OCI-LY7 (cell line): ENCODE measurements around the gene PPP1R36. TPM values are rescaled to one million over a fixed set of nuclear protein-coding genes. Genes with fewer than 3 reads are reported as not detected.

Experiments
- BruUV-seq: library from RNA; stranded (reverse); fragments of 400-500 nt; replicated peaks from 2 replicates; lab custom pipeline; 2021; lab: Mats Ljungman, UMichigan
- CTCF ChIA-PET: fragments of 300-600 bp; sonication (Branson Sonifier 250); formaldehyde crosslinking; loops from one replicate; lab custom pipeline; 2022; ENCODE audit warnings: antibody characterized with exemption; ENCODE audit not compliant: unreplicated experiment; lab: Charles Lee
- POLR2A ChIA-PET: fragments of 300-600 bp; sonication (Branson Sonifier 250); formaldehyde crosslinking; loops from one replicate; lab custom pipeline; 2022; ENCODE audit warnings: antibody characterized with exemption; lab: Charles Lee
- DNase-seq: peaks from one replicate; pipeline ENCODE4 v3.0.0-alpha.2; 2015; ENCODE audit warnings: low spot score
- H2AFZ ChIP-seq: fragments of 200-600 bp; sonication (generic), shearing (Covaris generic); 2 replicates; pipeline ENCODE4 v1.6.1; 2014; ENCODE audit warnings: mild to moderate bottlenecking, antibody characterized with exemption, low read length, moderate library complexity
- H3K27ac ChIP-seq: fragments of 200-600 bp; sonication (generic); 2 replicates; pipeline ENCODE4 v1.5.1; 2014; ENCODE audit warnings: mixed run types, low read depth, mild to moderate bottlenecking, moderate library complexity, low read length, inconsistent platforms; ENCODE audit not compliant: poor library complexity, severe bottlenecking
- H3K36me3 ChIP-seq: fragments of 200-600 bp; sonication (generic); 2 replicates; pipeline ENCODE4 v1.6.1; 2014; ENCODE audit warnings: mild to moderate bottlenecking, antibody characterized with exemption, low read length, moderate library complexity, mixed read lengths; ENCODE audit not compliant: insufficient read depth
- H3K4me1 ChIP-seq: fragments of 200-600 bp; sonication (generic); 2 replicates; pipeline ENCODE4 v1.5.1; 2014; ENCODE audit warnings: mild to moderate bottlenecking, low read length; ENCODE audit not compliant: insufficient read depth, poor library complexity, severe bottlenecking
- H3K4me2 ChIP-seq: fragments of 200-600 bp; sonication (generic); 2 replicates; pipeline ENCODE4 v1.6.1; 2014; ENCODE audit warnings: mild to moderate bottlenecking, low read length
- H3K4me3 ChIP-seq: fragments of 200-600 bp; sonication (generic); 2 replicates; pipeline ENCODE4 v1.5.1; 2014; ENCODE audit warnings: mild to moderate bottlenecking, low read depth, low read length; ENCODE audit not compliant: poor library complexity, severe bottlenecking
- H3K79me2 ChIP-seq: fragments of 200-600 bp; sonication (generic); 2 replicates; pipeline ENCODE4 v1.6.1; 2016; ENCODE audit warnings: low read depth, mild to moderate bottlenecking, low read length, moderate library complexity, mixed read lengths; ENCODE audit not compliant: insufficient read depth
- H3K9me2 ChIP-seq: fragments of 200-600 bp; sonication (generic); 2 replicates; pipeline ENCODE4 v1.6.1; 2016; ENCODE audit warnings: mild to moderate bottlenecking, low read length, mixed read lengths; ENCODE audit not compliant: insufficient read depth
- H3K9me3 ChIP-seq: fragments of 200-600 bp; sonication (generic); 2 replicates; pipeline ENCODE4 v1.6.1; 2014; ENCODE audit warnings: mild to moderate bottlenecking, mixed run types, low read length, mixed read lengths
- H4K20me1 ChIP-seq: fragments of 200-600 bp; sonication (generic); 2 replicates; pipeline ENCODE4 v1.6.1; 2014; ENCODE audit warnings: mild to moderate bottlenecking, antibody characterized with exemption, low read length, moderate library complexity, mixed read lengths; ENCODE audit not compliant: insufficient read depth
- EZH2phosphoT487 ChIP-seq: fragments of 200-600 bp; sonication (generic); IDR thresholded peaks from 2 replicates; pipeline ENCODE4 v1.6.1; 2018; ENCODE audit warnings: low read depth, borderline replicate concordance, mild to moderate bottlenecking, mixed run types, antibody characterized with exemption, low read length, moderate library complexity, mixed read lengths
- intact Hi-C: fragments of 100-400 bp; cut with micrococcal nuclease; formaldehyde crosslinking; loops from one replicate; pipeline ENCODE4 v1.10.0; 2022; ENCODE audit not compliant: unreplicated experiment
- total RNA-seq, 2 experiments: library from RNA; depleted of rRNA in 1 of 2; stranded (reverse); fragments of >200 nt in 1 of 2; shearing (Covaris generic) in 1 of 2; gene quantifications; 2 replicates each; pipeline ENCODE4 v1.2.3, GENCODE V29; 2014 to 2022
- TF ChIP-seq, protein P1 (sequence below): fragments of 200-600 bp; sonication (generic); conservative IDR thresholded peaks from 2 replicates; pipeline ENCODE4 v1.5.1; 2014; ENCODE audit warnings: mild to moderate bottlenecking, antibody characterized with exemption, low read length, moderate library complexity, mixed read lengths

The PPP1R36 gene
- total RNA-seq, 2 experiments from 2014 or later, result not detected

GRCh38 chr14:64581817-64582216, 32.1 kb downstream of the PPP1R36 start:
- Histone ChIP-seq H3K36me3 (no peaks in the 10 kb centered on the region), H3K79me2 (no peaks in the 10 kb centered on the region), H3K4me2 (no peak overlapping the region), H3K9me2 (no peaks in the 10 kb centered on the region), H2AFZ (no peak overlapping the region), H3K27ac (no peak overlapping the region), H3K4me3 (no peak overlapping the region), H3K9me3 (no peaks in the 10 kb centered on the region), H4K20me1 (no peaks in the 10 kb centered on the region), H3K4me1 (no peaks in the 10 kb centered on the region)
- ChIA-PET CTCF (no interaction called here), POLR2A (no interaction called here)
- DNase-seq, result no peak
- TF ChIP-seq, protein P1, sequence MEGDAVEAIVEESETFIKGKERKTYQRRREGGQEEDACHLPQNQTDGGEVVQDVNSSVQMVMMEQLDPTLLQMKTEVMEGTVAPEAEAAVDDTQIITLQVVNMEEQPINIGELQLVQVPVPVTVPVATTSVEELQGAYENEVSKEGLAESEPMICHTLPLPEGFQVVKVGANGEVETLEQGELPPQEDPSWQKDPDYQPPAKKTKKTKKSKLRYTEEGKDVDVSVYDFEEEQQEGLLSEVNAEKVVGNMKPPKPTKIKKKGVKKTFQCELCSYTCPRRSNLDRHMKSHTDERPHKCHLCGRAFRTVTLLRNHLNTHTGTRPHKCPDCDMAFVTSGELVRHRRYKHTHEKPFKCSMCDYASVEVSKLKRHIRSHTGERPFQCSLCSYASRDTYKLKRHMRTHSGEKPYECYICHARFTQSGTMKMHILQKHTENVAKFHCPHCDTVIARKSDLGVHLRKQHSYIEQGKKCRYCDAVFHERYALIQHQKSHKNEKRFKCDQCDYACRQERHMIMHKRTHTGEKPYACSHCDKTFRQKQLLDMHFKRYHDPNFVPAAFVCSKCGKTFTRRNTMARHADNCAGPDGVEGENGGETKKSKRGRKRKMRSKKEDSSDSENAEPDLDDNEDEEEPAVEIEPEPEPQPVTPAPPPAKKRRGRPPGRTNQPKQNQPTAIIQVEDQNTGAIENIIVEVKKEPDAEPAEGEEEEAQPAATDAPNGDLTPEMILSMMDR, result no peak
- no peak for TF ChIP-seq EZH2phosphoT487
- BruUV-seq, result no TSS peak
- intact Hi-C loops, result no loop called here

- Histone ChIP-seq H3K4me3 (no peak overlapping the region), H3K4me1 (no peaks in the 10 kb centered on the region), H3K27ac (no peak overlapping the region), H3K4me2 (no peak overlapping the region), H3K36me3 (no peaks in the 10 kb centered on the region), H2AFZ (no peak overlapping the region), H4K20me1 (no peaks in the 10 kb centered on the region), H3K79me2 (no peaks in the 10 kb centered on the region), H3K9me2 (no peaks in the 10 kb centered on the region), H3K9me3 (no peaks in the 10 kb centered on the region)
- ChIA-PET POLR2A (no interaction called here), CTCF (no interaction called here)
- no TSS peak for BruUV-seq
- no peak for DNase-seq
- intact Hi-C loops, result no loop called here
- TF ChIP-seq EZH2phosphoT487, result no peak
- TF ChIP-seq, protein P1, result no peak
These were observed 34.4 kb downstream of the PPP1R36 start for GRCh38 chr14:64584190-64584589.

GRCh38 chr14:64591809-64592208, 42.0 kb downstream of the PPP1R36 start:
- Histone ChIP-seq H4K20me1 (no peaks in the 10 kb centered on the region), H3K9me3 (no peaks in the 10 kb centered on the region), H3K4me2 (no peak overlapping the region), H3K9me2 (no peaks in the 10 kb centered on the region), H3K36me3 (no peaks in the 10 kb centered on the region), H3K79me2 (no peaks in the 10 kb centered on the region), H3K27ac (no peak overlapping the region), H3K4me1 (no peaks in the 10 kb centered on the region), H3K4me3 (no peak overlapping the region), H2AFZ (no peak overlapping the region)
- no TSS peak for BruUV-seq
- no peak for DNase-seq
- intact Hi-C loops, result no loop called here
- no peak for TF ChIP-seq EZH2phosphoT487
- TF ChIP-seq, protein P1, result no peak
- POLR2A ChIA-PET, result no interaction called here
- CTCF ChIA-PET, result no interaction called here
